MM.1S (cell line): ENCODE results near the gene CBFA2T3.

ENCODE experiments used
- CTCF ChIP-seq: fragments of 300-600 bp; sonication (generic); IDR thresholded peaks from 2 replicates; pipeline ENCODE4 v1.5.1; 2016; ENCODE audit warnings: antibody characterized with exemption, low read length, mixed read lengths
- EZH2phosphoT487 ChIP-seq: fragments of 300-600 bp; sonication (generic); IDR thresholded peaks from 2 replicates; pipeline ENCODE4 v1.6.1; 2018; ENCODE audit warnings: antibody characterized with exemption, low read length

GRCh38 chr16:88970539-88971065, 6.4 kb downstream of the CBFA2T3 start:
- TF ChIP-seq CTCF (no peak), EZH2phosphoT487 (no peak)
